HG02678 (cell line): ENCODE results near the gene VAV3.
"Not testable (repeated sequence)": the region's sequence is repeated elsewhere in the genome, so short reads cannot be mapped to it uniquely, and the experiment has no call there.

Experiments used
- ATAC-seq: cut with Tn5 transposase; IDR thresholded peaks from one replicate; pipeline ENCODE4 v1.9.1; 2021; ENCODE audit warnings: mild to moderate bottlenecking, moderate library complexity; ENCODE audit not compliant: unreplicated experiment

Gene VAV3

DNA sequence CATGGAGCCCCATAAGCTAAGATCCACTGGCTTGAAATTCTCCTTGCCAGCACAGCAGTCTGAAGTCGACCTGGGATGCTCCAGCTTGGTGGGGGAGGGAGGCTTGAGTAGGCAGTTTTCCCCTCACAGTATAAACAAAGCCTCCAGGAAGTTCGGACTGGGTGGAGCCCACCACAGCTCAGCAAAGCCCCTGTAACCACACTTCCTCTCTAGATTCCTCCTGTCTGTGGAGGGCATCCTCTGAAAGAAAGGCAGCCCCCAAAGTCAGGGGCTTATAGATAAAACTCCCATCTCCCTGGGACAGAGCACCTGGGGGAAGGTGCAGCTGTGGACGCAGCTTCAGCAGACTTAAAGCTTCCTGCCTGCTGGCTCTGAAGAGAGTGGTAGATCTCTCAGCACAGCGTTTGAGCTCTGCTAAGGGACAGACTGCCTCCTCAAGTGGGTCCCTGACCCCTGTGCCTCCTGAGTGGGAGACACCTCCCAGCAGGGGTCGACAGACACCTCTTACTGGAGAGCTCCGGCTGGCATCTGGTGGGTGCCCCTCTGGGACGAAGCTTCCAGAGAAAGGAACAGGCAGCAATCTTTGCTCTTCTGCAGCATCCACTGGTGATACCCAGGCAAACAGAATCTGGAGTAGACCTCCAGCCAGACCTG is 120.3 kb downstream of the VAV3 start:
- ATAC-seq = not testable (repeated sequence)

DNA sequence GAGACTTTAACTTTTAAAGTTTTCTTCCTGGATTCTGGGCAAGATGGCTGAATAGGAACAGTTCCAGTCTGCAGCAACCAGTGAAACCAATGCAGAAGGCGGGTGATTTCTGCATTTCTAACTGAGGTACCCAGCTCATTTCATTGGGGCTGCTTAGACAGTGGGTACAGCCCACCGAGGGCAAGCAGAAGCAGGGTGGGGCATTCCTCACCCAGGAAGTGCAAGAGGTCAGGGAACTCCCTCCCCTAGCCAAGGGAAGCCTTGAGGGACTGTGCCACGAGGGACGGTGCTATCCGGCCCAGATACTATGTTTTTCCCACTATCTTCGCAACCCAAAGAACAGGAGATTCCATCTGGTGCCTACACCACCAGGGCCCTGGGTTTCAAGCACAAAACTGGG is 121.0 kb downstream of the VAV3 start:
- no peak for ATAC-seq

GRCh38 chr1:107842241-107842640 is 122.7 kb downstream of the VAV3 start:
- no peak for ATAC-seq

- ATAC-seq = no peak
Measured at GRCh38 chr1:107840725-107841124, 124.3 kb downstream of the VAV3 start.

DNA sequence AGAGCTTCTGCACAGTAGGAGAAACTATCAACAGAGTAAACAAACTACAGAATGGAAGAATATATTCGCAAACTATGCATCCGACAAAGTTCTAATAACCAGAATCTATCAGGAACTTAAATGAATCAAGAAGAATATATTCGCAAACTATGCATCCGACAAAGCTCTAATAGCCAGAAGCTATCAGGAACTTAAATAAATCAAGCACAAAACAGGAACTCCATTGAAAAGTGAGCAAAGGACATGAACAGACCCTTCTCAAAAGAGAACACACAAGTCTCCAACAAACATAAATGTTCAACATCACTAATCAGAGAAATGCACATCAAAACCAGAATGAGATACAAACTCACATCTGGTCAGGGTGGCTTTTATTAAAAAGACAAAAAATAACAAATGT is 126.9 kb downstream of the VAV3 start:
- no peak for ATAC-seq

GRCh38 chr1:107835151-107835670 is 129.8 kb downstream of the VAV3 start:
- ATAC-seq = no peak

- ATAC-seq = no peak
Measured at GRCh38 chr1:107833061-107833460, 131.9 kb downstream of the VAV3 start.

- no peak for ATAC-seq
Measured at GRCh38 chr1:107831921-107832320, 133.1 kb downstream of the VAV3 start.

DNA sequence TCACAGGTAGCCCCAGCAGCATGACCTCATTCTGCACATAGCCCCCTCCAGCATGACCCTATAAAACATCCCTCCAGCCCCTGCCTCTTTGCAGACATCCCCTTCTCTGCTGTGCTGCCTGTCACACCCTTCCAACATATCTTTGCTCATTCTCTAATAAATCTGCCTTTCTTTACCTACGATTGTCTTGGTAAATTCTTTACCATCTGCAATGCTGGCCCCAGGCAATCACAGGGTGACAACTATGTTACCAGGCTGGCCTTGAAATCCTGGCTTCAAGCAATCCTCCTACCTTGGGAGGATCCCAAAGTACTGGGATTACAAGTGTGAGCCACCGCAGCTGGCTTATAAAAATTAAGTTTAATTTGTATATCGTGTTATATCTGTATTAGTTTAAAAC is 134.5 kb downstream of the VAV3 start:
- ATAC-seq = no peak

GRCh38 chr1:107830075-107830474 is 134.9 kb downstream of the VAV3 start:
- ATAC-seq = no peak

DNA sequence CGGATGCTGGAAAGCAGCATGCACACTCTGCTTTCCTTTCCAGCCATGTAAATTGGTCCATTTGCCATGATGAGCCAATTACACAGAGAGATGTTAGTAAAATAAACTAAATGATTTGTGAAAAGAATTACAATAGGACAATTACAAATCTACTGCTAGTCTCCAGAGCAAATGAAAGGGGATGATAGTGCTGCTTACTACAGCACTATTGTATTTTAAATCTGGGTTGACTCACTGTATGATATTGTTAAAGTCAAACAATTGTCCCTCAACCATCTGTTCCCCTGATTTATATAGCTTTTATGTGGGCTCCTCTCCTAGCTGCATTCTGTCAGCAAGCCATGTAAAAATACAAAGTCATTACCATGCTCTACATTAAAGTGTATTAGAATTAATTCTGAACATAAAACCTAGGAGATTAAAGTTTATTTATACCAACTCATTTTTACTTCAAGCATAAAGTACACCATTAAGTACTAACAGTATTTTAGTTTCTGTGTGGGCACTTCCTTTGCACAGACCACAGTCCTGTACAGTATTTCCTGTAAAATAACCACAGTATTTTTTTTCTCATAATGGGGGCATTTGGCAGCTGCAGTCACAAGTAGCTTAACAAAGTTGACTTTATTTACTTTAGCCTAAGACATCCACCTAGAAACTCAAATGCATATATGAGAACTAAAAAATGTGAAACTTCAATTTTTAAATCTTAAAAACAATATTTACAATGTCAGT is 135.8 kb downstream of the VAV3 start:
- peak; percentile 54 for ATAC-seq

DNA sequence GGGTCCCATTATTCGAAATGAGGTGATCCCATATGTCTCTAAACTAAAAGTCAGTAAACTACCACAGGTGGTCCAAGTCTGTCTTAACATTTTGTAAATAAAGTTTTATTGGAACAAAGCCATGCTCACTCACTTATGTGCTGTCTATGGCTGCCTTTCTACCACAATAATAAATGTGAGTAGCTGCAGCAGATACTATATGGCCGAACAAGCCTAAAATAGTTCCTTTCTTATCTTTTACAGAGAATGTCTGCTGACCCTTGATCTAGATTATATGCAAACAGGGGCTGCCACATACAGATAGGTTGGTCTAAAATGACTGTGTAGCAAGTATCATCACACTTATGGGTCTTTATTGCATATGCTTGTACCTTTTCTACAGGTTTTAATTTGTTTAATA is 140.0 kb downstream of the VAV3 start:
- no peak for ATAC-seq

- no peak for ATAC-seq
Measured at GRCh38 chr1:107821340-107821739, 143.6 kb downstream of the VAV3 start.

DNA sequence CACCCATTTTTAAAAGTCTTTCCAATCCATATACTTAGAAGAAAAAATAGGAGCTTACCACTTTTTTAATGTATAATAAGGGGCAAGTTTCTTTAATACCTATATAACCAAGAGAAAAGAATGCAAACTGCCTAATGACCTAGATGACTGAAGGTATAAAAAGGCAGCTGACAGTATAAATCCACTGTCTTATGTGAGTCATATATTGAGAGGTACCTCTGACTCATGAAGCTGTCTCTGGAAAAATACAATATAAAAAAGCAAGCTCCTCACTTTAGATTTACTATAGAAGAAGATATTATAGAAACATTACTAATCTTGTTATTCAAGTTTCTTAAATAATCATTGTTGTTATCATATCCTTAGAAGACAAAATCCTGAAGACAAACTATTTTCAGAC is 144.2 kb downstream of the VAV3 start:
- no peak for ATAC-seq

DNA sequence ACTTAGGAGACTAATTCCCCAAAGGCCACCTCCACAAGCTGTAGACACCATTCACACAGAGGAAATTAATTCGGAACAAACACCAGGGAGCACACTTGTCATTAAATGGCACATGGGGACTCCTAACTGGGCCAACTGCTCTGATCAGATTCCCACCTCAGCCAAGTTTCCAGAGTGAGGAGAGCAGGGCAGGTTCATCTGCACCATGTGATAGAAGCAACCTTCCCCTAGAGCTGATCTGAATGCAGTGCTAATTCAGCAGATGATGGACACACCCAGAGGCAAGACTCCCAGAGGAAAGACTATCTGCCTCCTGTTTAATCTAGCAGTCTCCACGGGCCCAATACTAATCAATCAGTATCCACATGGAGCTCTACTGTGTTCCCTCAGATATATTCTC is 147.0 kb downstream of the VAV3 start:
- no peak for ATAC-seq

- ATAC-seq = no peak
Measured at GRCh38 chr1:107817206-107817605, 147.8 kb downstream of the VAV3 start.

DNA sequence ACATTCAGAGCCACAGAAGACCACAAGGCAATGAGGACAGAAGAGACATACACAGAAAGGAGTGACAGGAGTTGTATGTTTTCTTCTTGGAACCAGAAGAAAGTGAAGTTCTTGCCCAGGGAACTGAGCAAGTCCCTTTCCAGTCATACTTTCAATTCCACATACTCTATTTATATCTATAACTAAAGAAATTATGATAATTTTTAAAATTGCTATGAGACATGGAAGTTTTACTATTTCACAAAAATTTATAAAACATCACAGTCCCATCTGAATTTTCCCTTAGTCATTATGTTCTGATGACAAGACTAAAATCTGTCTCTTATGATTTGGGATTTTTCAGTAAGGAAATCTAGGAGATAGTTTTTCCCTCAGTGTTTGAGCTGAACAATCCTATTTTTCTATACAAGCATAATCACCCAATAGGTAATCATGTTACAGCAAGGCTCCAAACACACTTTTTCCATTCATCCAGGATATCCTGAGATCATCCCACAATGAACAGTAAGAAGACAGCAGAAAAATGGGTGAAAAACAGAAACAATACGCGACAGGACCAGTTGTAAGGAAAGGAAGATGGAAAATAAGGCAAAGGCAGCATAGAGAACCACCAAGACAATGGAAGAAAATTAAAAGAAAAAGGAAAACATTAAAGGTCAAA is 154.6 kb downstream of the VAV3 start:
- no peak for ATAC-seq

- ATAC-seq = no peak
Measured at GRCh38 chr1:107807855-107808254, 157.1 kb downstream of the VAV3 start.

GRCh38 chr1:107807405-107807804 is 157.6 kb downstream of the VAV3 start:
- ATAC-seq = no peak

- ATAC-seq = no peak
Measured at GRCh38 chr1:107806902-107807301, 158.1 kb downstream of the VAV3 start.

DNA sequence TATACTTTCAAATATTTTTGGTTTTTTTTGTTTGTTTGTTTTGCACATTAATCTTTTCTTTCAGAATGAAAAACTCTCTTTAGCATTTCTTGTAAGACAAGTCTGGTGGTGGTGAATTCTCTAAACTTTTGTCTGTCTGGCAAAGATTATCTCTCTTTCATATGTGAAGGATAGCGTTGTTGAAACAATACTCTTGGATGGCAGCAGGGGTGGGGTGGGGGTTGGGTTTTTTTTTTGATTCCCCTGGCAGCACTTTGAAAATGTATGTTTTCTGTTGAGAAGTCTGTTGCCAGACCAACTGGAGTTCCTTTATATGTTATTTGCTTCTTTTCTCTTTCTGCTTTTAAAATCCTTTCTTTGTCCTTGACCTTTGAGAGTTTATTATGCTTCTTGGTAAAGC is 160.2 kb downstream of the VAV3 start:
- ATAC-seq = no peak

GRCh38 chr1:107804134-107804533 is 160.8 kb downstream of the VAV3 start:
- ATAC-seq = no peak
